Endodermal cell (in vitro differentiated cells): ENCODE results near the gene PPM1M. TPM values are rescaled to one million over a fixed set of nuclear protein-coding genes. Genes with fewer than 3 reads are reported as not detected.
A peak's percentile ranks its signal among the peaks of the same experiment; 100 is the strongest.

ENCODE experiments used
- DNase-seq: peaks from one replicate; pipeline ENCODE4 v3.0.0-alpha.2; 2017
- H3K27ac ChIP-seq: 2 replicates; pipeline ENCODE4 v1.5.1; 2013; ENCODE audit warnings: mild to moderate bottlenecking, low read depth, low read length, moderate library complexity
- H3K27me3 ChIP-seq: 2 replicates; pipeline ENCODE4 v1.6.1; 2013; ENCODE audit warnings: mild to moderate bottlenecking, low read length, moderate library complexity; ENCODE audit not compliant: insufficient read depth, control insufficient read depth, poor library complexity, severe bottlenecking
- H3K36me3 ChIP-seq: 2 replicates; pipeline ENCODE4 v1.7.0; 2013; ENCODE audit warnings: mild to moderate bottlenecking, low read length, moderate library complexity; ENCODE audit not compliant: control insufficient read depth, insufficient read depth
- H3K4me1 ChIP-seq: one replicate; pipeline ENCODE4 v1.7.0; 2013; ENCODE audit warnings: low read length; ENCODE audit not compliant: control insufficient read depth, insufficient read depth
- H3K4me3 ChIP-seq: 2 replicates; pipeline ENCODE4 v1.5.1; 2013; ENCODE audit warnings: mild to moderate bottlenecking, low read length, moderate library complexity
- H3K9ac ChIP-seq: 2 replicates; pipeline ENCODE4 v1.6.1; 2013; ENCODE audit warnings: mild to moderate bottlenecking, low read length, moderate library complexity; ENCODE audit not compliant: poor library complexity, severe bottlenecking; ENCODE audit errors: extremely low read depth
- H3K9me3 ChIP-seq: 2 replicates; pipeline ENCODE4 v1.6.1; 2013; ENCODE audit warnings: mild to moderate bottlenecking, low read length, moderate library complexity; ENCODE audit not compliant: control insufficient read depth
- H3K27ac Mint-ChIP-seq: 2 replicates; pipeline ENCODE4 v1.8.0; 2020; ENCODE audit warnings: mixed read lengths
- H3K27me3 Mint-ChIP-seq: 2 replicates; pipeline ENCODE4 v1.8.0; 2021; ENCODE audit warnings: mild to moderate bottlenecking, mixed read lengths; ENCODE audit not compliant: insufficient read depth
- H3K36me3 Mint-ChIP-seq: 2 replicates; pipeline ENCODE4 v1.8.0; 2020; ENCODE audit warnings: low read depth, mixed read lengths
- H3K4me1 Mint-ChIP-seq: 2 replicates; pipeline ENCODE4 v1.8.0; 2020; ENCODE audit warnings: mixed read lengths
- H3K4me3 Mint-ChIP-seq: 2 replicates; pipeline ENCODE4 v1.8.0; 2020; ENCODE audit warnings: mild to moderate bottlenecking, moderate library complexity, mixed read lengths
- H3K9me3 Mint-ChIP-seq: 2 replicates; pipeline ENCODE4 v1.8.0; 2020; ENCODE audit warnings: mild to moderate bottlenecking, mixed read lengths
- WGBS, 2 experiments: methylation state at CpG; one replicate each; pipeline versions ENCODE4 v1.1.5 to v1.1.7; 2013; ENCODE audit warnings: missing lambda C conversion rate in 2 of 2, mixed read lengths in 1 of 2; ENCODE audit not compliant: insufficient coverage in 1 of 2, insufficient read length in 1 of 2; 5-methylcytosine and 5-hydroxymethylcytosine counted together
- total RNA-seq, 2 donors: library from RNA; stranded (reverse); fragmentation: NEBNext Ultra II Directional in 1 of 2; extraction: Animal tissue kit (Norgen Biotek cat#: 25700) in 1 of 2; gene quantifications; 2 replicates in 1 of 2; 3 replicates in 1 of 2; pipeline ENCODE4 v1.2.1, GENCODE V29; 2021
- TF ChIP-seq, protein P1 (sequence below): fragments of 200-600 bp; sonication (generic); conservative IDR thresholded peaks from 2 replicates; pipeline ENCODE4 v1.5.0; 2021; ENCODE audit warnings: antibody characterized with exemption, mild to moderate bottlenecking

The PPM1M gene
- total RNA-seq, 2 donors from 2014 or later = 6.7 to 6.8 TPM

DNA sequence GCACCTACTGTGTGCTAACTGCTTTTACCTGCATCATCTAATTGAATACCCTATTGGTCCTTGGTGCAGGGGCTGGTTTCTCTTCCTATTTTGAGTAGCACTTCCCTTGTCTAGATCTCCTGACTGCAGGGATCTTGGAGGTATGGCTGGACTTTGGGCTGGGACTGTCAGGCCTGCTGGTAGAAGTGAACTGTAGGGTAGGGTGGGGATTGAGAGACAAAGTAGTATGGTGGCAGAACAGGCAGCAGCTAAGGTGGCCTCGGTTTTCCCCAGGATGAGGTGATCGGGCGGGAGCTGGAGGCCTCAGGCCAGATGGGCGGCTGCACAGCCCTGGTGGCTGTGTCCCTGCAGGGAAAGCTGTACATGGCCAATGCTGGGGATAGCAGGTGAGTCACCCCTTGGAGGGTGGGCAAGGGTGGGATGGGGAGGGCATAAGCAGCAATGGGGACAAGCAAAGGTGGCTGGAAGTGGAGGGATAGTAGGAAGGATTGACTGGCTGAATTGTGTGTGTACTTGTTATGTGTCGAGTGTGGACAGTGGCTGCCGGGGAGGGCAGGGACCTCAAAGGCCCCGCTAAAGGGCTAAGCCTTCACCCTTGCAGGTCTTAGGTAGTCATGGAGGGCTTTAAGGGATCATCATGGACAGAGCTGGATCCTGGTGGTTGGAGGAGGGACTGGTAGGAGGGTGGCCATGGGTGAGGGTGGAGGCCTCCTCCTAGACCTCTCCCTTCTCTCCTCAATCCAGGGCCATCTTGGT is 2.0 kb downstream of the PPM1M start:
- no peak overlapping the region for H3K27ac ChIP-seq
- H3K4me3 ChIP-seq = no peak overlapping the region
- no peaks in the 10 kb centered on the region for H3K9me3 ChIP-seq
- WGBS, 2 experiments = 92% methylated on average over 7 of the region's 7 CpGs; no CpG with 5 or more reads in 1 of the 2 experiments
- H3K27me3 Mint-ChIP-seq = peaks cover 41% of the 10 kb centered on the region
- H3K4me1 ChIP-seq = no peaks in the 10 kb centered on the region
- H3K36me3 Mint-ChIP-seq = peaks cover 13% of the 10 kb centered on the region
- H3K27ac Mint-ChIP-seq = peak overlapping the region; percentile 46
- no peak overlapping the region for H3K9ac ChIP-seq
- H3K4me1 Mint-ChIP-seq = no peaks in the 10 kb centered on the region
- peaks cover 18% of the 10 kb centered on the region for H3K36me3 ChIP-seq
- H3K9me3 Mint-ChIP-seq = peaks cover 2% of the 10 kb centered on the region
- H3K27me3 ChIP-seq = peaks cover 19% of the 10 kb centered on the region
- DNase-seq = no peak
- TF ChIP-seq, protein P1, sequence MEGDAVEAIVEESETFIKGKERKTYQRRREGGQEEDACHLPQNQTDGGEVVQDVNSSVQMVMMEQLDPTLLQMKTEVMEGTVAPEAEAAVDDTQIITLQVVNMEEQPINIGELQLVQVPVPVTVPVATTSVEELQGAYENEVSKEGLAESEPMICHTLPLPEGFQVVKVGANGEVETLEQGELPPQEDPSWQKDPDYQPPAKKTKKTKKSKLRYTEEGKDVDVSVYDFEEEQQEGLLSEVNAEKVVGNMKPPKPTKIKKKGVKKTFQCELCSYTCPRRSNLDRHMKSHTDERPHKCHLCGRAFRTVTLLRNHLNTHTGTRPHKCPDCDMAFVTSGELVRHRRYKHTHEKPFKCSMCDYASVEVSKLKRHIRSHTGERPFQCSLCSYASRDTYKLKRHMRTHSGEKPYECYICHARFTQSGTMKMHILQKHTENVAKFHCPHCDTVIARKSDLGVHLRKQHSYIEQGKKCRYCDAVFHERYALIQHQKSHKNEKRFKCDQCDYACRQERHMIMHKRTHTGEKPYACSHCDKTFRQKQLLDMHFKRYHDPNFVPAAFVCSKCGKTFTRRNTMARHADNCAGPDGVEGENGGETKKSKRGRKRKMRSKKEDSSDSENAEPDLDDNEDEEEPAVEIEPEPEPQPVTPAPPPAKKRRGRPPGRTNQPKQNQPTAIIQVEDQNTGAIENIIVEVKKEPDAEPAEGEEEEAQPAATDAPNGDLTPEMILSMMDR = no peak
- no peak overlapping the region for H3K4me3 Mint-ChIP-seq

DNA sequence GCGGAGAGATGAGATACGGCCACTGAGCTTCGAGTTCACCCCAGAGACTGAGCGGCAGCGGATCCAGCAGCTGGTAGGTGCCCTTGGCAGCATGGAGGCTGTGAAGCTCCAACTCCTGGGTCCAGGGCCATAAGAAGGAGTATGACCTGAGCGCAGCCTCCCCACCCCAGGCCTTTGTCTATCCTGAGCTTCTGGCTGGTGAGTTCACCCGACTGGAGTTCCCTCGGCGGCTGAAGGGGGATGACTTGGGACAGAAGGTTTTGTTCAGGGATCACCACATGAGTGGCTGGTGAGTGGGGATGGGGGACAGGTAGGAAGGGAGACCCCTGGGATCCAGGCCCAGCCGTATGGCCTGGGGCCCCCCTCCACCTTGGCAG is 2.6 kb downstream of the PPM1M start:
- Histone ChIP-seq H3K4me3 (no peak overlapping the region), H3K36me3 (peaks cover 24% of the 10 kb centered on the region), H3K4me1 (no peaks in the 10 kb centered on the region), H3K9ac (no peak overlapping the region), H3K9me3 (no peaks in the 10 kb centered on the region), H3K27me3 (peaks cover 19% of the 10 kb centered on the region), H3K27ac (no peak overlapping the region)
- Mint-ChIP-seq H3K27ac (no peak overlapping the region), H3K9me3 (peaks cover 2% of the 10 kb centered on the region), H3K27me3 (peaks cover 40% of the 10 kb centered on the region), H3K4me1 (no peaks in the 10 kb centered on the region), H3K4me3 (no peak overlapping the region), H3K36me3 (peaks cover 18% of the 10 kb centered on the region)
- WGBS, 2 experiments = 94 to 100% methylated on average over 1 to 10 of the region's 10 CpGs
- TF ChIP-seq, protein P1 = no peak
- DNase-seq = no peak

DNA sequence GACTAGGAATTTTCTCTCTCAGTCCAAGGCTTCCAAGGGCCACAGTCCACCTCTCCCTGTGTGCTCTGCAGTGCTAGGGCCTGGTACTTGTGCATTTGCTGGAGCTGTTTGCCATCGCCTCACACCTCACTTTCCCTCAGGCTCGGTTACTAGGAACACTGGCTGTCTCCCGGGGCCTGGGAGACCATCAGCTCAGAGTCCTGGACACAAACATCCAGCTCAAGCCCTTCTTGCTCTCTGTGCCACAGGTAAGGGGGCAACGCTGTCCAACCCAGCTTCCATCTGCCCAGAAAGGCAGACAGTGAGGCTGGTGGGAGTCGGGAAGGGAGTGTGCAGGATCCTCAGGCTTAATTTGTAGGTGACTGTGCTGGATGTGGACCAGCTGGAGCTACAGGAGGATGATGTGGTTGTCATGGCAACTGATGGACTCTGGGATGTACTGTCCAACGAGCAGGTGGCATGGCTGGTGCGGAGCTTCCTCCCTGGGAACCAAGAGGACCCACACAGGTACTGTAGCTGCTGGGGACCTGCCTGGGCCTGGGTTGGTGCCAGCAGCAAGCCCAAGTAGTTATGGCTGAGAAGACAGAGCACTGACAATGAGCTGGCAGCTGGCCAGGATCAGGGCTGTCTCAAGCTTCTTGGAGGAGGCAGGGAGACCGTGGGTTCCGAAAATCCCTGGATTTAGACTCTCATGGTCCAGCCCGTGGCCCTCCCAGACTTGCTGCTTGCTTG is 3.4 kb downstream of the PPM1M start:
- Histone ChIP-seq H3K36me3 (peaks cover 32% of the 10 kb centered on the region), H3K4me1 (no peaks in the 10 kb centered on the region), H3K4me3 (no peak overlapping the region), H3K9me3 (no peaks in the 10 kb centered on the region), H3K27me3 (peaks cover 19% of the 10 kb centered on the region), H3K27ac (peak overlapping the region; percentile 32), H3K9ac (no peak overlapping the region)
- Mint-ChIP-seq H3K4me1 (no peaks in the 10 kb centered on the region), H3K27ac (no peak overlapping the region), H3K9me3 (no peaks in the 10 kb centered on the region), H3K27me3 (peaks cover 33% of the 10 kb centered on the region), H3K36me3 (peaks cover 26% of the 10 kb centered on the region), H3K4me3 (no peak overlapping the region)
- DNase-seq = no peak
- TF ChIP-seq, protein P1 = no peak
- whole genome bisulfite sequencing, 2 experiments = 91 to 96% methylated on average over 4 to 10 of the region's 10 CpGs
